Activated CD4-positive, alpha-beta T cell treated with anti-CD3 and anti-CD28 coated beads, Interleukin-2, amount 50 U/mL, for 24 hours (primary cell): ENCODE results near the gene ADCY10.
"Not testable (repeated sequence)": the region's sequence is repeated elsewhere in the genome, so short reads cannot be mapped to it uniquely, and the experiment has no call there.

Source experiments
- DNase-seq, 2 donors: peaks; one replicate each; pipeline ENCODE4 v3.0.0-alpha.2; 2020; ENCODE audit warnings: low read depth in 1 of 2, low spot score in 1 of 2

The ADCY10 gene

DNA sequence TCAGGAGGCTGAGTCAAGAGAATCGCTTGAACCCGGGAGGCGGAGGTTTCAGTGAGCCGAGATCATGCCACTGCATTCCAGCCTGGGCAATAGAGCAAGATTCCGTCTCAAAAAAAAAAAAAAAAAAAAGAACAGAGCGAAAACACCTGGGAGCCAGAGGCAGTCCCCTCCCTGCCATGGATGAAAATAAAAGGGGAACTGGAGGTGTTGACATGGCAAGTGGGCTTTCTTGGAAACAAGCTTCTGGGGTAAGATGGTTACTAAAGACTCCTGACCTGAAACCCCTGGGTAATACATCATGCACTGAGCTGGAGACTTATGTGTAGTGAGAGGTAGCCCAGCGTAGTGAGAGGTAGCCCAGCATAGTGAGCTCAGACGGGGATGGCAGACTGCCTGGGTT, 31.6 kb downstream of the ADCY10 start:
- DNase-seq = no peak

GRCh38 chr1:167881786-167882185, 32.1 kb downstream of the ADCY10 start:
- DNase-seq = no peak

DNA sequence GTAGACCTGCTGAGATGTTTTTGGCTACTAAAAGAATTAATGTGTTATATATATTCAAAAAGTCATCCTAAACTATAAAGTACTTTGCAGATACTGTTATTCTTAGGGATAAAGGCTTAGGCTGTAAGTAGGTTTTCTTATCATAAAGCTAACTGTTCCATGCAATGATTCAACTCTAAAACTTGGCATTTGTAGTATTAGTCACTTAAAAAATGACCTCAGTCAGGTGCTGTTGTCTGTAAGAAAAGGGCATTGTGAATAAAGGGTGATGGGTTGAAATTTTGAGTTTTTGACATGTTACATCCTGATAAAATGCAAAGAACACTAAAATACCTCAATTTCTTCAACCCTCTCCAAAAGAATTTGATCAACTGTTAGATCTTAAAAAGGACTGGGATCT, 32.9 kb downstream of the ADCY10 start:
- no peak for DNase-seq

DNA sequence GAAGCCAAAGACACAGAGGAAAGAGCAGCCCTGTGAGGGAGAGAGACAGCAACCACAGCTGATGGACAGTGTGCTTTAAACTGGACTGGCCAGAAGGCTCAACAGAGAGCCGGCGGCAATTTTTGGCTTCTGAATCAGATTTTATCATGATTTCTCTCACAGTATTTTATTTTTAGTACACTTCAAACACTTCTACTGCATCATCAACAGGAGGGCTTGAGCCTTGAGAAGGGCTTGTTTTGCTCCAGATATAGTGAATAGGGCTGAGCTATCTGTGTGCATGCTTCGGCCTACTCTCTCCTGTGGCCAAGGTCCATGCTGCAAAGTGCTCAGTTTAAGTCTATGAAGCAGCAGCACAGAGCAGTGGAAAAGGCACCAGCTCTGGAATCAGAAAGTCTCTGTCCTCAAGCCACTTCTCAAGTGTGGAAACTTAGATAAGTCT, 33.3 kb downstream of the ADCY10 start:
- DNase-seq = no peak

GRCh38 chr1:167879508-167879907, 34.4 kb downstream of the ADCY10 start:
- DNase-seq = no peak

- no peak for DNase-seq
Measured at GRCh38 chr1:167878372-167879160, 35.4 kb downstream of the ADCY10 start.

GRCh38 chr1:167876597-167877175, 37.2 kb downstream of the ADCY10 start:
- no peak for DNase-seq

GRCh38 chr1:167871331-167871730, 42.6 kb downstream of the ADCY10 start:
- DNase-seq = no peak

- not testable (repeated sequence) for DNase-seq
Measured at GRCh38 chr1:167869157-167870001, 44.6 kb downstream of the ADCY10 start.

DNA sequence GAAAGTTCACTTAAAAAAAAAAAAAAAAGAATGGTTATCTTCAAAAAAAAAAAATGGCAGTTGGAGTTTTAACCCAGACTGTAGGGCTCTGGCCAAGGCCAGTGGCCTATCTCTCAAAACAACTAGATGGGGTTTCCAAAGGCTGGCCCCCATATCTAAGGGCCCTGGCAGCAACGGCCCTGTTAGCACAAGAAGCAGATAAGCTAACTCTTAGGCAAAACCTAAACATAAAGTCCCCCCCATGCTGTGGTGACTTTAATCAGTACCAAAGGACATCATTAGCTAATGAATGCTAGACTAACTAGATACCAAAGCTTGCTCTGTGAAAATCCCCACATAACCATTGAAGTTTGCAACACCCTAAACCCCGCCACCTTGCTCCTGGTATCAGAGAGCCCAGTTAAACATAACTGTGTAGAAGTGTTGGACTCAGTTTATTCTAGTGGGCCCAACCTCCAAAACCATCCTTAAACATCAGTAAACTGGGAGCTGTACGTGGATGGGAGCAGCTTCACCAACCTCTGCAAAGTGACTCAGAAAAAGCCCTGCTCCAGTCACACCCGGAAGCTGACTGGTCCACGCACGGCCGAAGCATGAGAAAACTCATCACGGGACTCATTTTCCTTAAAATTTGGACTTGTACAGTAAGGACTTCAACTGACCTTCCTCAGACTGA, 47.1 kb downstream of the ADCY10 start:
- not testable (repeated sequence) for DNase-seq

DNA sequence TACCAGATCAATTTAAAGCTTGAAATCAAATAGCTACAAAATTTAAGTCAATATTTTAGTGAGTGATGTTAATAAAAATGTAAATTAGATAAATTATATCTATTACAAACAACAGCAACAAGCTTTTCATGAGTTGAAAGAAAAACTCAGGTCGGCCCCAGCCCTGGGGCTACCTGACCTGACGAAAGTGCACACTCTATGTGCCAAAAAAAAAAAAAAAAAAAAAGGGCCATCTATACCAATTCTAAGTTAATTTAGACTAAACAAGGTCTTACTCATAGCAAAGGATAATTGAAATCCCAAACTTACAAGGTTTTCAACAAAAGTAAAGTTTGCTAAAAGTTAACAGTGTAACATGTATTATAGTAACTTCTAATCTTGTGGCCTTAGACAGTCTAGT, 47.6 kb downstream of the ADCY10 start:
- DNase-seq = not testable (repeated sequence)

GRCh38 chr1:167865804-167866308, 48.1 kb downstream of the ADCY10 start:
- DNase-seq = not testable (repeated sequence)

DNA sequence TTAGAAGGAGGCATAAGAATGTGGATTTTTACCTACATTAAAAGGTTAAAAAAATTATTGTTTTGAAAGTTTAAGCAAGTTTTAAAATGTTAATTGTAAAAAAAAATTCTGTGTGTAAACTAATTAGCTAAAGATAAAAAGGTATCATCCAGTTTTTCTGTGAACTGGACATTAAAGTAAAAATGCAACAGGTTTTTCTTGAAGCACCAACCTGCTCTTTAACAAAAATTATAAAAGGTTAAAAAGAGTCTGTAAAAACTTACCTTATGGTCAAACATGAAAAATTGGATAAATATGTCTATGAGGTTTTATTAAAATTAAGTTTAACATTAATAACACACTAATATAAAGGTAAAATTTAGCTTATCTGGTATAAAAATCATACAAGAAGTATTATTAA, 48.7 kb downstream of the ADCY10 start:
- DNase-seq = not testable (repeated sequence)

DNA sequence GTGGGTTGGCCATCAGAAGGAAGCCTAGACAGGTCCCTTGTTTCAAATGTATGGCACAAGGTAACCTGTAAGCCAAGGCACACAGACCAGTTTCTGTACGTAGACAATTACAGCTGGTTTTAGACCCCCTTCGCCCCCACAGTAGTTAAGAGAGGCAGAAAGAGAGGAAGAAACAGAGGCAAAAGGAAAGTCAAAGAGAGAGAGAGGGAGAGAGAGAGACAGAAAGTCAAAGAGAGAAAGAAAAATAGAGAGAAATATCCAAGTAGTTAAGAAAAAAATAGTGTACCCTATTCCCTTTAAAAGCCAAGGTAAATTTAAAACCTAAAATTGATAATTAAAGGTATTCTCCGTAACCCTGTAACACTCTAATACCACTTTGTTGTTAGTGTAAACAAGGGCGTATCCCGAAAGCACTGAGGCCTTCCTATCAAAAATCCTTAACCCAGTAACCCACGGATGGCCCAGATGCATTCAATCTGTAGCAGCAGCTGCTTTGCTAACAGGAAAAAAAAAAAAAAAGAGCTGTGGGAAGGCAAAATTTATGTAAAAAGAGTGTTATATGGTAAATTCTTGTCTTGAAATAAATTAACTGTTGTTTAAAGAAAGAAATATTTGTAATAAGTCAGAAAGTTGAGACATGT, 49.4 kb downstream of the ADCY10 start:
- no peak for DNase-seq

DNA sequence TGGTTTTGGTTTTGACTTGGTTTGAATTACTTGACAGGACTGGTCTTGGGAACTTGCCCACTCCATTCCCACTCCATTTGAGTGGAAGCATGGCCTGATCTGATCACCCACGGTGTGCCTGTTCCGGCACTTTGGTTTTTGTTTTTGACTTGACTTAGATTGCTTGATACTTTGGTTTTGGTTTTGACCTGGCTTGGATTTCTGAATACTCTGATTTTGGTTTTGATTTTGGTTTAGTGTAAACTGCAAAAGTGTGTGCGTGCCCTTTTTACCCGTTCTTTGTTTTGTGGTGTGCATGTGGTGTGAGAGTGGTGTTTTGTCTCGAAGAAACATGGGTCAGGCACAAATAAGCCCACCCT, 50.0 kb downstream of the ADCY10 start:
- DNase-seq = no peak

DNA sequence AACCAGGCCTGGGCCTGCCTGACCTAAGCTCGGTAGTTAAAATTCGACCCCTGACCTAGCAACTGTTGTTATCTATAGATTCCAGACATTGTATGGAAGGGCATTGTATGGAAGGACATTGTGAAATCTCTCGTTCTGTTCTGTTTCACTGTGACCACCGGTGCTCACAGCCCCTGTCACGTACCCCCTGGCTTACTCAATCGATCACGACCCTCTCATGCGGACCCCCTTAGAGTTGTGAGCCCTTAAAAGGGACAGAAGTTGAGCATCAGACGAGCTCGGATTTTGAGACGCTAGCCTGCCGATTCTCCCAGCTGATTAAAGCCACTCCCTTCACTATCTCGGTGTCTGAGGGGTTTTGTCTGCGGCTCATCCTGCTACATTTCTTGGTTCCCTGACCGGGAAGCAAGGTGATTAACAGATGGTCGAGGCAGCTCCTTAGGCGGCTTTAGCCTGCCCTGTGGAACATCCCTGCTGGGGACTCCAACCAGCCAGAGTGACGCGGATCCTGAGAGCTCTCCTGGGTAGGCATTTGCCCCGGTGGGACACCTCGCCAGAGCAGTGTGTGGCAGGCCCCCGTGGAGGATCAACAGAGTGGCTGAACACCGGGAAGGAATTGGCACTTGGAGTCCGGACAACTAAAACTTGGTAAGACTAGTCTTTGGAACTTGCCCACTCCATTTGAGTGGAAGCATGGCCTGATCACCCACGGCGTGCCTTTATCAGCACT, 50.6 kb downstream of the ADCY10 start:
- not testable (repeated sequence) for DNase-seq

- DNase-seq = no peak
Measured at GRCh38 chr1:167862432-167863076, 51.4 kb downstream of the ADCY10 start.

DNA sequence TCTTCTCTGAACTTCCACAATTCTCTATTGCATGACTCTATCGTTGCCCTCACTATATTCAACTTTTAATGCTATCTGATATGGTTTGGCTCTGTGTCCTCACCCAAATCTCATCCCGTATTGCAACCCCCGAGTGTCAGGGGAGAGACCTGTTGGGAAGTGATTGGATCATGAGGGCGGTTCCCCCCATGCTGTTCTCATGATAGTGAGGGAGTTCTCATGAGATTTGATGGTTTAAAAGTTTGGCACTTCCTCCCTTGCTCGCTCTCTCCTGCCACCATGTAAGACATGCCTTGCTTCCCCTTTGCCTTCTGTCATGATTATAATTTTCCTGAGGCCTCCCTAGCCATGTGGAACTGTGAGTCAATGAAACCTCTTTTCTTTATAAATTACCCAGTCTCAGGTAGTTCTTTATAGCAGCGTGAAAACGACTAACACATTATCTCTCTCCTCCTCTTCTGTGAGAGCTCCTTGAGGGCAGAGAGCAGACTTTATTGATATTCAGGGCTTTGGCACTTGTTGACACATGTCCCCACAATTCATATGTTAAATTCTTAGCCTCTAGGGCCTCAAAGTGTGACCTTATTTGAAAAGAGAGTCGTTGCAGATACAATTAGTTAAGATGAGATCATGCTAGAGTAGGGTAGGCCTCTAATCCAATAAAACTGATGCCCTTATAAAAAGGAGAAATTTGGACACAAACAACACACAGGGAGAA, 52.1 kb downstream of the ADCY10 start:
- no peak for DNase-seq
